Left colon (tissue), 2 donors: Measurements from ENCODE around the gene LRRN1. TPM values are rescaled to one million over a fixed set of nuclear protein-coding genes. Genes with fewer than 3 reads are reported as not detected.

Experiments
- ATAC-seq: fragments of 200-7000 bp; cut with Tn5 transposase; one replicate; pipeline ENCODE4 v1.9.1; 2020; ENCODE audit warnings: mild to moderate bottlenecking, moderate library complexity
- DNase-seq, 2 donors: peaks; one replicate each; pipeline ENCODE4 v3.0.0-alpha.2; 2020
- intact Hi-C, 2 donors: fragments of 100-400 bp; cut with DNase I in 1 of 2; cut with micrococcal nuclease in 1 of 2; formaldehyde crosslinking; loops; one replicate each; pipeline versions ENCODE4 v1.11.2 to v1.14.0; 2022; cut with DNase I, micrococcal nuclease
- long read RNA-seq: library from polyadenylated mRNA; unstranded; transcript quantifications from one replicate; pipeline ENCODE4 v2.0.0, GENCODE V29; 2021
- total RNA-seq, 2 donors: library from RNA; stranded (reverse); fragmentation: NEBNext Ultra II Directional; extraction: Animal tissue kit (Norgen Biotek cat#: 25700); gene quantifications; one replicate each; pipeline ENCODE4 v1.2.1, GENCODE V29; 2021
- donor health status: DM: no; HTN: no; CAD: no.
- donor health status: DM: yes; HTN: yes; CAD: no.

The LRRN1 gene
- total RNA-seq: 1 to 10 TPM in 1 of 2 donors, under 1 TPM in 1; 0.56 to 1.0 TPM
- long read RNA-seq: 0 reads

- ATAC-seq: peak; percentile 79
- peak; percentile 45 to 68 for DNase-seq
- intact Hi-C loops: no loop called here
These were observed at the start of gene LRRN1 for GRCh38 chr3:3799173-3800079. TSS of gene LRRN1 (plus strand) at chr3:3799431. CDS start at chr3:3844642, 45,211 bp downstream.

GRCh38 chr3:3753416-3753815 is 45.8 kb upstream of the LRRN1 start:
- ATAC-seq: no peak
- DNase-seq: no peak
- intact Hi-C loops: no loop called here

- DNase-seq (no peak), ATAC-seq (no peak)
- intact Hi-C loops: no loop called here
These were observed 33.6 kb upstream of the LRRN1 start for GRCh38 chr3:3765661-3766060.

- DNase-seq (no peak), ATAC-seq (no peak)
- intact Hi-C loops: no loop called here
These were observed 33.1 kb upstream of the LRRN1 start for GRCh38 chr3:3766140-3766539.

- ATAC-seq (no peak), DNase-seq (no peak)
- intact Hi-C loops: no loop called here
These were observed 28.1 kb upstream of the LRRN1 start for GRCh38 chr3:3771094-3771493.

- intact Hi-C loops: no loop called here
- no peak for ATAC-seq
- DNase-seq: no peak
These were observed 27.7 kb upstream of the LRRN1 start for GRCh38 chr3:3771567-3771966.

GRCh38 chr3:3772338-3772737 is 26.9 kb upstream of the LRRN1 start:
- DNase-seq (no peak), ATAC-seq (no peak)
- intact Hi-C loops: no loop called here

- DNase-seq (no peak), ATAC-seq (no peak)
- intact Hi-C loops: no loop called here
These were observed 26.3 kb upstream of the LRRN1 start for GRCh38 chr3:3772920-3773319.

- intact Hi-C loops: no loop called here
- ATAC-seq: no peak
- DNase-seq: no peak
These were observed 22.6 kb upstream of the LRRN1 start for GRCh38 chr3:3776607-3777006.

- intact Hi-C loops: no loop called here
- ATAC-seq: no peak
- no peak for DNase-seq
These were observed 21.0 kb upstream of the LRRN1 start for GRCh38 chr3:3778216-3778615.

GRCh38 chr3:3778641-3779270 is 20.5 kb upstream of the LRRN1 start:
- DNase-seq (no peak), ATAC-seq (no peak)
- intact Hi-C loops: no loop called here

- DNase-seq (no peak), ATAC-seq (no peak)
- intact Hi-C loops: no loop called here
These were observed 16.8 kb upstream of the LRRN1 start for GRCh38 chr3:3782457-3782856.

GRCh38 chr3:3783210-3783609 is 16.0 kb upstream of the LRRN1 start:
- intact Hi-C loops: no loop called here
- ATAC-seq (no peak), DNase-seq (no peak)

- DNase-seq (no peak), ATAC-seq (no peak)
- intact Hi-C loops: no loop called here
These were observed 15.5 kb upstream of the LRRN1 start for GRCh38 chr3:3783696-3784095.

- ATAC-seq (no peak), DNase-seq (no peak)
- intact Hi-C loops: no loop called here
These were observed 6.8 kb upstream of the LRRN1 start for GRCh38 chr3:3792391-3792790.

GRCh38 chr3:3798631-3799113 is 559 bp upstream of the LRRN1 start:
- DNase-seq (peak in 1 of 2 donors; percentile 22), ATAC-seq (peak; percentile 34)
- intact Hi-C loops: no loop called here

- peak in 1 of 2 donors; percentile 16 for DNase-seq
- intact Hi-C loops: no loop called here
- peak; percentile 50 for ATAC-seq
These were observed 837 bp downstream of the LRRN1 start for GRCh38 chr3:3800080-3800455.

GRCh38 chr3:3800685-3801493 is 1.7 kb downstream of the LRRN1 start:
- DNase-seq (peak in 1 of 2 donors; percentile 8), ATAC-seq (peak; percentile 63)
- intact Hi-C loops: no loop called here

GRCh38 chr3:3801494-3801841 is 2.2 kb downstream of the LRRN1 start:
- ATAC-seq (no peak), DNase-seq (no peak)
- intact Hi-C loops: no loop called here
